GM12875 (cell line): ENCODE results near the gene LINC01488.

Experiments
- H3K4me3 ChIP-seq: one replicate; pipeline ENCODE4 v1.5.1; 2011; ENCODE audit warnings: low read depth, low read length, control low read depth
- CTCF ChIP-seq: IDR thresholded peaks from 2 replicates; pipeline ENCODE4 v1.5.1; 2011; ENCODE audit warnings: low read depth, mild to moderate bottlenecking, control low read depth, inconsistent platforms, low read length, moderate library complexity, borderline replicate concordance; ENCODE audit not compliant: insufficient read depth

LINC01488 gene

GRCh38 chr11:69509846-69510390 lies 28.5 kb downstream of the LINC01488 start:
- no peak for TF ChIP-seq CTCF
- H3K4me3 ChIP-seq, result no peak overlapping the region

DNA sequence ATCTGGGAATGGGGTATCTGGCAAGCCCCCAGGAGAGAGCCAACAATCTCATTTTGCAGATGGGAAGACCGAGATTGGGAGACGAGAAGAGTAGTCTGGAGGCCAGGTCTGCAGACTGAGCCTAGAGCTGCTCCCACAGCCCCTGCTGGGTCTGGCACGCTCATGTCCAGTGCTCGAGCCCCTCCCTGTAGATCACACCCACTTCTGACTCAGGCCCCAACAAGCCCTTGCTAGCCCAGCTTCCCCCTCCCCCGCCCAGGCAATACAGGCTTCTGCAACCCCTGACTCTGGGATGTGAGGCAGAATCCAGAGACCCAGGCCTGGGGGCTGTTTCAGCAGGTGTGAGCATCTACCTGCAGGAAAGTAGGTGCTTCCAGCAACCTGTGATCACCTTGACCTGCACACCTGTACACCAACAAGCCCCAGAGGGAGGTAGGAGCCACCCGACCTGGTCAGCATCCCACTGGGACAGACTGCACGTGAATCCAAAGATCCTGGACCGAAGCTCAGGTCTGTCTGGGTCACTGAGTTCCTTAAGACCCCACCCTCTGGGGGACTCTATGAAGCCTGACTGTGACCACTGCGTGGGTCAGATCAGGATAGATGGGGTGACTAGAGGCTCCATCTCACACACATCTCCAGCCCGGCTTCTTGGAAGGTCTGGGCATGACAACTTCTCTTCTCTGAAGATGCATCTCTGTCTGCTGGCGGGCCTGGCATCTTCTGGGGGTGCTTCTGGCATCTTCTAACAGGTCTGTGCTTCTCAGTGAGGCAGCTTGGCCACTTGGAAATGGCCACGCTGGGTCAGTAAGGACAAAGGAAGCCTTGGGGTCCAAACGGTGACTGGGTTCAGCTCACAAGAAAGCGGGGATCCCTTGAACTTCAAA lies 29.3 kb downstream of the LINC01488 start:
- H3K4me3 ChIP-seq, result no peak overlapping the region
- TF ChIP-seq CTCF, result no peak

DNA sequence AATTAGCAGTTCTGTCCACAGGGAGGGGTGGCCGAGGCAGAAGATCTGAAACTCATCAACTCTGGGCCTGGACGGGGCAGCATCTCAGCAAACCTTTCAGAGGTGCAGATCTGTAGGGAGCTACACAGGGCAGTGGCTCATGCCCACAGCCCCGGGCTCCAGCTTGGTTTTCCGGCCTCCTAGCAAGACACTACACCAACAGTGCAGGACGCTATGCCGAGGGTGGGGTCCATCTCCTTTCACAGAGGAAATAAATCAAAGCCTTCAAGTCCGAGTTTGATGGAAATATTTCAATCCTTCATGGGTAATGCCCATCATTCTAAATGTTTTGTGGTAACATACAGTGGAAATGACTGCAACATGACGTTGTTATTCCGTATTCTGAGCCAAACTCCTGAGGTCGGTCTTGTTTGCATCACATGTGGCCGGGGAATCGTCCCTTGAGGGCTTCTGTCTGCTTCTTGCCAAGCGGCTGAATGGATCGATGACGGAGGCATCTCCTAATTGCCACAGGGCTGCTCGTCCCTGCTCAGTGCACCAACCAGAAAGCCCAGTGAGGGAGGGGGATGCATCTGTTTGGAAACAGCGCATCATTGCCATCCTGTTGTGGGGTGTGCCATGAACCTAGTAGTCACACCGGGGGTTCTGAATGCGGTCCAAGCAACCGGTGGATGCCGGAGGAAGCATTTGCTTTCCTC lies 30.0 kb downstream of the LINC01488 start:
- TF ChIP-seq CTCF, result no peak
- no peak overlapping the region for H3K4me3 ChIP-seq

DNA sequence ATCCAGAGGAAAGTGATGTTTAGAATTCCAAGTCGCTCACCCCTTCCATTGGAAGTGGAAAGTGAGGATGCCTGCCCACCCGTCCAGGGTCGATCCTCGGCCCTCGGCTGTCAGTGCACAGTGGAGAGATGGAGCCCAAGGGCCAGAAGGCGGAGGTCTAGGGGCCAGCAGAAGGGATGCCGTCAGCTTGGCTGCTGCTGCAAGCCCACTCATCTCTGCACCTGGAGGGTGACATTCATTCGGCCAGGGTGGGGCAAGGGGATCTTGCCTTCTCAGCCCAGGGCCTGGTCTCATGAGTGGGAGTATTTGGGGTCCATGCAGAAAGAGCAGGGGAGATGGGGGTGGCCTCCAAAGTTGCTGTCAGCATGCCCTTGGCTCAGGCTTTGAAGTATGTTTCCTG lies 30.7 kb downstream of the LINC01488 start:
- TF ChIP-seq CTCF, result no peak
- no peak overlapping the region for H3K4me3 ChIP-seq

DNA sequence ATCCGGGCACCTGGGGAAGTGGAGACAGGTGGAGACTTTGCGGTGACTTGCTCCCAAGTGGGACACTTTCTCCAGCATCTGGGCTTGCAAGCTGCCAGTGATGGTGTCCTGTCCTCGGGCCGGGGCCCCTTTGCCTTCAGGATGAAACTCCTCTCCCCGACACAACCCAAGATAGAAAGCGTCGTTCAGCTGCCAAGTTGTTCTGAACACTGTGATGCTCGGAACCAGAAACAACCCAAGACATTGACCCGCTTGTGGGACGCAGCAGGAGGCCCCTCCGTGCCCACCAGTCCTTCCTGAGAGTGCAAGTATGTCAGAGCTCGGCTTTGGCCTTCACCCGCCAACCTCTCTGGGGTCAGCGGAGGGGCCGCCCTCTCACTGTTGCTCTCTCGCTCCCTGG lies 31.3 kb downstream of the LINC01488 start:
- TF ChIP-seq CTCF, result no peak

DNA sequence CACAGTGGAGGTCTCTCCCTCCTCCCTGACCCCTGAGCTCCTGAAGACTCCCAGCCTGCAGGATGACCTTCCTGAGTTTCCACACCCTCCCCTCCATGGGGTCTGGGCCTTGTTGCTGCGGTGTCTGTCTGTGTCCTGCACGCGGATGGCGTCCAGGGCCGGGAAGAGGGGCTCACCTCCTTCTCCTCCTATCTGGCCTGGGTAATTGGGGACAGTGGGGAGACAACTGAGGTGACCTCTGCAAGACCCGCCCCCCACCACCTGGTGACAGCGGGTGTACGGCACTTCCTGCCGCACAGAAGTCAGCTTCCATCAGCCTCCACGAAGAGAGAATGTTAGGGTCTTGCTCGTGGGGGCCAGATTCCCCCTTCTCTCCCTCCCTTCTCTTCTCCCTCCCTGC lies 31.7 kb downstream of the LINC01488 start:
- TF ChIP-seq CTCF, result no peak
- H3K4me3 ChIP-seq, result no peak overlapping the region

More for the DNA sequence above, 31.3 kb downstream of the LINC01488 start:
- no peak overlapping the region for H3K4me3 ChIP-seq
